Duodenal mucosa (tissue), 2 donors: ENCODE measurements around the gene NCKIPSD.
A peak's percentile ranks its signal among the peaks of the same experiment; 100 is the strongest.

Experiments used
- H3K27ac ChIP-seq: one replicate; pipeline ENCODE4 v1.7.0; 2013; ENCODE audit warnings: low read depth, low read length
- H3K27me3 ChIP-seq, 2 donors: one replicate each; pipeline ENCODE4 v1.7.0; 2013; ENCODE audit warnings: low read length in 2 of 2, control low read depth in 1 of 2; ENCODE audit not compliant: insufficient read depth in 2 of 2, control insufficient read depth in 1 of 2
- H3K36me3 ChIP-seq, 2 donors: one replicate each; pipeline ENCODE4 v1.7.0; 2013; ENCODE audit warnings: low read length in 2 of 2, control low read depth in 1 of 2; ENCODE audit not compliant: insufficient read depth in 2 of 2, control insufficient read depth in 1 of 2
- H3K4me1 ChIP-seq, 2 donors: one replicate each; pipeline ENCODE4 v1.7.0; 2013; ENCODE audit warnings: low read length in 2 of 2, control low read depth in 1 of 2; ENCODE audit not compliant: insufficient read depth in 2 of 2, control insufficient read depth in 1 of 2
- H3K4me3 ChIP-seq, 2 donors: one replicate each; pipeline ENCODE4 v1.7.0; 2013; ENCODE audit warnings: low read length in 2 of 2, low read depth in 1 of 2
- H3K9ac ChIP-seq, 2 donors: one replicate each; pipeline ENCODE4 v1.7.0; 2013; ENCODE audit warnings: low read length in 2 of 2, low read depth in 1 of 2
- H3K9me3 ChIP-seq, 2 donors: one replicate each; pipeline ENCODE4 v1.7.0; 2013; ENCODE audit warnings: low read length in 2 of 2, control low read depth in 1 of 2; ENCODE audit not compliant: control insufficient read depth in 1 of 2

The NCKIPSD gene

GRCh38 chr3:48716508-48716981 is 30.8 kb upstream of the NCKIPSD start:
- Histone ChIP-seq H3K4me3 (peak overlapping the region; percentile 97 to 98), H3K4me1 (peaks cover 23 to 28% of the 10 kb centered on the region in 2 donors), H3K9me3 (no peaks in the 10 kb centered on the region), H3K27me3 (no peaks in the 10 kb centered on the region), H3K9ac (peak overlapping the region; percentile 99 to 100), H3K27ac (peak overlapping the region; percentile 26), H3K36me3 (peaks cover 7 to 19% of the 10 kb centered on the region in 2 donors)

GRCh38 chr3:48715174-48715800 is 29.6 kb upstream of the NCKIPSD start:
- H3K4me1 ChIP-seq = peaks cover 23 to 31% of the 10 kb centered on the region in 2 donors
- H3K9me3 ChIP-seq = no peaks in the 10 kb centered on the region
- H3K9ac ChIP-seq = peak overlapping the region in 1 of 2 donors; percentile 99
- H3K27ac ChIP-seq = no peak overlapping the region
- H3K27me3 ChIP-seq = no peaks in the 10 kb centered on the region
- peak overlapping the region; percentile 97 to 98 for H3K4me3 ChIP-seq
- H3K36me3 ChIP-seq = peaks cover 7 to 30% of the 10 kb centered on the region in 2 donors

GRCh38 chr3:48711727-48712126 is 26.0 kb upstream of the NCKIPSD start:
- Histone ChIP-seq H3K4me3 (no peak overlapping the region), H3K36me3 (peaks cover 7 to 53% of the 10 kb centered on the region in 2 donors), H3K9ac (no peak overlapping the region), H3K4me1 (peaks cover 26 to 31% of the 10 kb centered on the region in 2 donors), H3K9me3 (no peaks in the 10 kb centered on the region), H3K27me3 (no peaks in the 10 kb centered on the region), H3K27ac (no peak overlapping the region)

GRCh38 chr3:48709051-48709461 is 23.3 kb upstream of the NCKIPSD start:
- Histone ChIP-seq H3K4me3 (no peak overlapping the region), H3K9me3 (no peaks in the 10 kb centered on the region), H3K27me3 (no peaks in the 10 kb centered on the region), H3K27ac (no peak overlapping the region), H3K4me1 (peaks cover 17 to 19% of the 10 kb centered on the region in 2 donors), H3K9ac (no peak overlapping the region), H3K36me3 (peaks cover 11 to 59% of the 10 kb centered on the region in 2 donors)

- Histone ChIP-seq H3K27ac (no peak overlapping the region), H3K9ac (no peak overlapping the region), H3K27me3 (no peaks in the 10 kb centered on the region), H3K9me3 (no peaks in the 10 kb centered on the region), H3K36me3 (peaks cover 11 to 59% of the 10 kb centered on the region in 2 donors), H3K4me3 (no peak overlapping the region), H3K4me1 (peaks cover 17 to 18% of the 10 kb centered on the region in 2 donors)
These were observed 22.8 kb upstream of the NCKIPSD start for GRCh38 chr3:48708481-48708889.

GRCh38 chr3:48707157-48707556 is 21.4 kb upstream of the NCKIPSD start:
- Histone ChIP-seq H3K9ac (no peak overlapping the region), H3K36me3 (peaks cover 8 to 55% of the 10 kb centered on the region in 2 donors), H3K9me3 (no peaks in the 10 kb centered on the region), H3K27me3 (no peaks in the 10 kb centered on the region), H3K4me1 (peaks cover 11 to 12% of the 10 kb centered on the region in 2 donors), H3K27ac (no peak overlapping the region), H3K4me3 (no peak overlapping the region)

GRCh38 chr3:48702320-48702920 is 16.7 kb upstream of the NCKIPSD start:
- Histone ChIP-seq H3K4me1 (no peaks in the 10 kb centered on the region), H3K27ac (no peak overlapping the region), H3K9me3 (no peaks in the 10 kb centered on the region), H3K9ac (no peak overlapping the region), H3K27me3 (no peaks in the 10 kb centered on the region), H3K36me3 (peaks cover 11 to 42% of the 10 kb centered on the region in 2 donors), H3K4me3 (no peak overlapping the region)

GRCh38 chr3:48700731-48701405 is 15.2 kb upstream of the NCKIPSD start:
- no peak overlapping the region for H3K27ac ChIP-seq
- no peak overlapping the region for H3K4me3 ChIP-seq
- H3K4me1 ChIP-seq = peaks cover 0 to 6% of the 10 kb centered on the region in 2 donors
- H3K36me3 ChIP-seq = peaks cover 7 to 39% of the 10 kb centered on the region in 2 donors
- no peaks in the 10 kb centered on the region for H3K27me3 ChIP-seq
- no peak overlapping the region for H3K9ac ChIP-seq
- H3K9me3 ChIP-seq = no peaks in the 10 kb centered on the region

- H3K4me1 ChIP-seq = peaks cover 5 to 12% of the 10 kb centered on the region in 2 donors
- H3K27me3 ChIP-seq = no peaks in the 10 kb centered on the region
- H3K36me3 ChIP-seq = peaks cover 14 to 50% of the 10 kb centered on the region in 2 donors
- H3K4me3 ChIP-seq = no peak overlapping the region
- H3K9ac ChIP-seq = no peak overlapping the region
- no peaks in the 10 kb centered on the region for H3K9me3 ChIP-seq
- H3K27ac ChIP-seq = no peak overlapping the region
These were observed 13.2 kb upstream of the NCKIPSD start for GRCh38 chr3:48698891-48699290.

- Histone ChIP-seq H3K9ac (no peak overlapping the region), H3K9me3 (no peaks in the 10 kb centered on the region), H3K27ac (no peak overlapping the region), H3K36me3 (peaks cover 18 to 59% of the 10 kb centered on the region in 2 donors), H3K4me1 (peaks cover 5 to 12% of the 10 kb centered on the region in 2 donors), H3K4me3 (no peak overlapping the region), H3K27me3 (no peaks in the 10 kb centered on the region)
These were observed 12.2 kb upstream of the NCKIPSD start for GRCh38 chr3:48697952-48698351.
